PFSK-1 (cell line): Measurements from ENCODE around the gene LTBP1.

ENCODE experiments used
- FOXP2 ChIP-seq: optimal IDR thresholded peaks from 2 replicates; pipeline ENCODE3; 2011; ENCODE audit warnings: borderline replicate concordance, control low read depth, inconsistent platforms; ENCODE audit not compliant: insufficient read depth; ENCODE audit errors: extremely low read length, extremely low read depth
- POLR2AphosphoS5 ChIP-seq: IDR thresholded peaks from 2 replicates; pipeline ENCODE4 v1.6.1; 2012; ENCODE audit warnings: low read depth, mild to moderate bottlenecking, control low read depth, low read length, moderate library complexity
- REST ChIP-seq, 2 experiments: IDR thresholded peaks; 2 replicates each; pipeline versions ENCODE4 v1.6.1 to v1.8.0; 2011 to 2012; ENCODE audit warnings: low read depth in 2 of 2, low read length in 2 of 2, control low read depth in 1 of 2, inconsistent platforms in 1 of 2, mild to moderate bottlenecking in 1 of 2, moderate library complexity in 1 of 2; ENCODE audit not compliant: insufficient read depth in 1 of 2
- SIN3A ChIP-seq: IDR thresholded peaks from 2 replicates; pipeline ENCODE4 v1.6.1; 2012; ENCODE audit warnings: mild to moderate bottlenecking, low read length, moderate library complexity, borderline replicate concordance; ENCODE audit not compliant: insufficient read depth
- TAF1 ChIP-seq: IDR thresholded peaks from 2 replicates; pipeline ENCODE4 v1.6.1; 2012; ENCODE audit warnings: low read length, control low read depth, borderline replicate concordance; ENCODE audit not compliant: insufficient read depth

GRCh38 chr2:33404321-33404720 lies 457.6 kb downstream of the LTBP1 start:
- no peak for TF ChIP-seq FOXP2
- TF ChIP-seq POLR2AphosphoS5: no peak
- no peak for TF ChIP-seq TAF1
- TF ChIP-seq SIN3A: no peak
- TF ChIP-seq REST (IDR thresholded peaks at IDR 0.05; ENCODE audit: insufficient read depth in 1 of 2, low read depth in 2 of 2, low read length in 2 of 2): no peak
